HG02588 (cell line): ENCODE data around the gene GPR108.

Experiments
- ATAC-seq: cut with Tn5 transposase; IDR thresholded peaks from one replicate; pipeline ENCODE4 v1.9.1; 2021; ENCODE audit warnings: mild to moderate bottlenecking, moderate library complexity; ENCODE audit not compliant: unreplicated experiment

Gene GPR108

GRCh38 chr19:6682607-6683128, 54.7 kb downstream of the GPR108 start:
- no peak for ATAC-seq

- no peak for ATAC-seq
Measured at GRCh38 chr19:6680141-6680540, 57.2 kb downstream of the GPR108 start.
